ENCODE results near the gene MACROD2. TPM values are rescaled to one million over a fixed set of nuclear protein-coding genes. Genes with fewer than 3 reads are reported as not detected.

The MACROD2 gene
- total RNA-seq, 2 donors from 2014 or later, result 8.3 to 21.8 TPM

- no peak for ATAC-seq
- H3K27me3 ChIP-seq, result no peaks in the 10 kb centered on the region
- intact Hi-C loops (cut with DNase I), result no loop called here
- no peaks in the 10 kb centered on the region for H3K36me3 ChIP-seq (replicated peaks in 1 of 2; ENCODE audit: insufficient read depth in 1 of 2, low read depth in 2 of 2)
- no peak for TF ChIP-seq POLR2A (IDR thresholded peaks at IDR 0.05)
- TF ChIP-seq, protein P1, sequence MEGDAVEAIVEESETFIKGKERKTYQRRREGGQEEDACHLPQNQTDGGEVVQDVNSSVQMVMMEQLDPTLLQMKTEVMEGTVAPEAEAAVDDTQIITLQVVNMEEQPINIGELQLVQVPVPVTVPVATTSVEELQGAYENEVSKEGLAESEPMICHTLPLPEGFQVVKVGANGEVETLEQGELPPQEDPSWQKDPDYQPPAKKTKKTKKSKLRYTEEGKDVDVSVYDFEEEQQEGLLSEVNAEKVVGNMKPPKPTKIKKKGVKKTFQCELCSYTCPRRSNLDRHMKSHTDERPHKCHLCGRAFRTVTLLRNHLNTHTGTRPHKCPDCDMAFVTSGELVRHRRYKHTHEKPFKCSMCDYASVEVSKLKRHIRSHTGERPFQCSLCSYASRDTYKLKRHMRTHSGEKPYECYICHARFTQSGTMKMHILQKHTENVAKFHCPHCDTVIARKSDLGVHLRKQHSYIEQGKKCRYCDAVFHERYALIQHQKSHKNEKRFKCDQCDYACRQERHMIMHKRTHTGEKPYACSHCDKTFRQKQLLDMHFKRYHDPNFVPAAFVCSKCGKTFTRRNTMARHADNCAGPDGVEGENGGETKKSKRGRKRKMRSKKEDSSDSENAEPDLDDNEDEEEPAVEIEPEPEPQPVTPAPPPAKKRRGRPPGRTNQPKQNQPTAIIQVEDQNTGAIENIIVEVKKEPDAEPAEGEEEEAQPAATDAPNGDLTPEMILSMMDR (IDR thresholded peaks at IDR 0.05), result no peak
- no peak for DNase-seq
- WGBS, 2 donors, result 75 to 86% methylated on average over 5 of the region's 5 CpGs
- H3K4me3 ChIP-seq, result no peak overlapping the region
- no peaks in the 10 kb centered on the region for H3K4me1 ChIP-seq
- no peak overlapping the region for H3K27ac ChIP-seq
- H3K9me3 ChIP-seq, result no peaks in the 10 kb centered on the region
Measured at GRCh38 chr20:14956538-14956937, 961.2 kb downstream of the MACROD2 start.

DNA sequence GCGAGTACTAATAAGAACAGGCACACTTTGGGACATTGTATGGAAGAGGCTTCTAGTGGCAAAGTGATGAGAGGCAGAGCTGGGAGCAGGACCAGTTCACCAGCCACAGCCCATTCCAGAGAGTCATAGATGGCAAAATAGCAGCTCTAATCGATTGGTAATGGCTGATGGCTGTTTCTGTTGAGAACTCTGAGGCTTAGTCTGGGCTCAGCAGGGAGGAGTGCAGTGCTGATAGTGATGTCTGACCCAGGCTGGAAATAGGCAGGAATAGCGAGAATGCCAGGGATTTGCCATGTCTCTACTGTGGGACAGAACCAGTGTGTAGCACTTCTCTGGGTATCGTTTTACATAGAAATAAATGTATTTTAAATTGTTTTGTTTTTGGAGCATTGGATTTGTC, 962.1 kb downstream of the MACROD2 start:
- H3K4me1 ChIP-seq, result no peaks in the 10 kb centered on the region

DNA sequence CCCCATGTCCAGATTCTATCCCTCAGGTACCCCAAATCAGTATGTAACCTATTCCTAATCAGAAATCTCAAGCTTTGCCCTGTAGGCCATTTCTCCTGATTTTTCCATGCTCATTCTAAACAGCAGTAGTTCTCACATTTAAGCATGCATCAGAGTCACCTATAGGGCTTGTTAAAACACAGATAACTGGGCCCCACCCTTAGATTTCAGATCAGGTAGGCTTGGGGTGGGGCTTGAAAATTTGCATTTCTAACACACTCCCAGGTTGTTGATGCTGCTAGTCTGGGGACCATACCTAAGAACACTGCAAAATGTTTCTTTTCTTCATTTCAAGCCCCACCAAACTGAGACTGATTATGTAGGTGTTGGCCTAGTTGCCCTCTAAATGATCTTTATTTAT, 963.3 kb downstream of the MACROD2 start:
- DNase-seq (no peak), ATAC-seq (no peak)
- intact Hi-C loops (cut with DNase I), result no loop called here
- Histone ChIP-seq H3K27ac (no peak overlapping the region), H3K36me3 (replicated peaks in 1 of 2; ENCODE audit: insufficient read depth in 1 of 2, low read depth in 2 of 2) (no peaks in the 10 kb centered on the region), H3K4me1 (no peaks in the 10 kb centered on the region), H3K9me3 (no peaks in the 10 kb centered on the region), H3K4me3 (no peak overlapping the region), H3K27me3 (no peaks in the 10 kb centered on the region)
- TF ChIP-seq POLR2A (IDR thresholded peaks at IDR 0.05), result no peak
- TF ChIP-seq, protein P1 (IDR thresholded peaks at IDR 0.05), result no peak

More for the DNA sequence above, 962.1 kb downstream of the MACROD2 start:
- Histone ChIP-seq H3K4me3 (no peak overlapping the region), H3K27ac (no peak overlapping the region), H3K36me3 (replicated peaks in 1 of 2; ENCODE audit: insufficient read depth in 1 of 2, low read depth in 2 of 2) (no peaks in the 10 kb centered on the region), H3K27me3 (no peaks in the 10 kb centered on the region), H3K9me3 (no peaks in the 10 kb centered on the region)
- DNase-seq (no peak), ATAC-seq (no peak)
- intact Hi-C loops (cut with DNase I), result no loop called here
- TF ChIP-seq, protein P1 (IDR thresholded peaks at IDR 0.05), result no peak
- TF ChIP-seq POLR2A (IDR thresholded peaks at IDR 0.05), result no peak
- 84 to 92% methylated on average over 4 of the region's 4 CpGs for WGBS, 2 donors

DNA sequence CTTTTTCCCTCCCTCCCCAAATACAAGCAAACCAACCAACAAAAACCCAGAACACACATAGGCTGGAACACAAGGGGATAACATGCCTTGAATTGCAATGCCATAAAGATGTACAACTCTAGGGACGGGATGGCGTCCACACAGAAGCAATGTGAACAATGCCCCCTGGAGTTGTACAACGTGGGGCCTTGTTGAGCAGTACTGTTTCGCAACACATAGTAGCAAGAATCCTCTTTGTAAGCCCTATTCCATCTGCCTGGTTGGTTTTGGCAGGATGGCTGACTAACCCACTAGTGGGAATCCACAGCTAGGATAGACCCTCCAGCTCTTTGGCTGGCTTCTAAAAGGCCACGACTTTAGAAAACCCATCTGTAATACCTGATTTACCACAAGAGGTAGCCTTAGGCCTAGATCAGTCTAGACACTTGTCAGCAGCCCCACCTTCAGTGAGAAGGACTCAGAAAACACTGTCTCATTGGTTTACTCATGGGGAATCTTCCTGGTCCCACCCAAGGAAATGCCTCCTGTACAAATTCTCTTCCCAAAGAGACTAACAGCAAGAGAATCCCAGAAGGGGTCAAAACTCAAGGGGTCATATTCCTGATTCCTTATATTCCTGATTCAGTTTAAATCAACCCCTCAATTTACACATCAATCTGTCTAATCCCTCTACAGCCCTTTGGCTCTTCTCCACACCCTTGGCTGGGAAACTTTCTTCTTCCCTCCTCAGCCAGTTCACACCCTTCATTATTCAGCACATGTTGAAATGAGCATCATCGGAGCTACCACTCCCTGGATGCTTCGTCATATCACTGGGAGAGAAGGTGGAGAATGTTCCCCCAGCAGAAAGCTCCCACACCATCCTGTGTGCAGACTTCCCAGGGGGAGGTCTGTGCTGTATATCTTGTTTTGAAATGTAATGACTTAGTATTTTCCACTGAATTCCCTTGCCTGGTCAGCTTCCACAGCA, 964.5 kb downstream of the MACROD2 start:
- Histone ChIP-seq H3K36me3 (replicated peaks in 1 of 2; ENCODE audit: insufficient read depth in 1 of 2, low read depth in 2 of 2) (no peaks in the 10 kb centered on the region), H3K4me3 (no peak overlapping the region), H3K27me3 (no peaks in the 10 kb centered on the region), H3K27ac (no peak overlapping the region), H3K9me3 (no peaks in the 10 kb centered on the region), H3K4me1 (no peaks in the 10 kb centered on the region)
- WGBS, 2 donors, result 87% methylated on average over 7 of the region's 7 CpGs
- TF ChIP-seq, protein P1 (IDR thresholded peaks at IDR 0.05), result no peak
- no peak for TF ChIP-seq POLR2A (IDR thresholded peaks at IDR 0.05)
- ATAC-seq (no peak), DNase-seq (no peak)
- intact Hi-C loops (cut with DNase I), result no loop called here

DNA sequence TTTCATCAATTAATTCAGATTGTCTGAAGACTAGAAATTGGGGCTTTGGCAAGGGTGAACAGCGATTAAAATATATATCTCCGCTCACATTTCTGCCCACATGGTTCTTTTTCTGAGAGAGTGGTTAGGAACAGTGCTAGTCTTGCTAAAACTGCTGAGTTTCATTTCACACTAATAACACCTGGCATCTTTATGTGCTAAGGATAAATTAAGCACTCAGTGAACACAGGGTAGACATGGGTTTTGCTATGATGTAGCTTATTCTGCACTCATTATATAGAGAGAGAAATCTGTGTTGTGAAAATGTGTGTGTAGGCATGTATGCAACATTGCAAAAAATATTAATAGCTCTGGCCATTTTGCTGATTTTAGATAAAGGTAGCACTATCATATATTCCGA, 965.5 kb downstream of the MACROD2 start:
- no peak for ATAC-seq
- TF ChIP-seq, protein P1 (IDR thresholded peaks at IDR 0.05), result no peak
- no peak for TF ChIP-seq POLR2A (IDR thresholded peaks at IDR 0.05)
- intact Hi-C loops (cut with DNase I), result no loop called here

More for the DNA sequence above, 965.5 kb downstream of the MACROD2 start:
- no peak overlapping the region for H3K27ac ChIP-seq
- no peaks in the 10 kb centered on the region for H3K36me3 ChIP-seq (replicated peaks in 1 of 2; ENCODE audit: insufficient read depth in 1 of 2, low read depth in 2 of 2)
- H3K9me3 ChIP-seq, result no peaks in the 10 kb centered on the region
- H3K27me3 ChIP-seq, result no peaks in the 10 kb centered on the region
- no peaks in the 10 kb centered on the region for H3K4me1 ChIP-seq
- H3K4me3 ChIP-seq, result no peak overlapping the region
- no peak for DNase-seq
- WGBS, 2 donors, result 86 to 87% methylated on average over 3 of the region's 3 CpGs

Data from body of pancreas (tissue), 4 donors.